ENCODE results near the gene UTP25.

UTP25 gene

GRCh38 chr1:209875515-209875914, 47.7 kb downstream of the UTP25 start:
- Histone ChIP-seq H3K4me2 (ENCODE audit: low read depth, low read length, poor library complexity, severe bottlenecking) (no peak overlapping the region), H3K4me3 (ENCODE audit: low read length, poor library complexity, severe bottlenecking) (no peak overlapping the region), H3K9ac (ENCODE audit: low read depth, low read length, poor library complexity, severe bottlenecking) (no peak overlapping the region), H3K9me2 (replicated peaks; ENCODE audit: low read depth, low read length) (no peaks in the 10 kb centered on the region), H3K27me3 (ENCODE audit: insufficient read depth, low read length, poor library complexity, severe bottlenecking) (no peaks in the 10 kb centered on the region), H3K9me3 (ENCODE audit: insufficient read depth, low read depth, low read length) (no peaks in the 10 kb centered on the region), H3K36me3 (ENCODE audit: insufficient read depth, low read length) (no peaks in the 10 kb centered on the region), H3F3A (ENCODE audit: low read depth) (no peaks in the 10 kb centered on the region), H4K20me1 (ENCODE audit: insufficient read depth, low read length, poor library complexity, severe bottlenecking) (no peaks in the 10 kb centered on the region), H2AFZ (ENCODE audit: low read length) (no peak overlapping the region), H3K4me1 (ENCODE audit: insufficient read depth, low read length, poor library complexity, severe bottlenecking) (no peaks in the 10 kb centered on the region), H3K79me2 (ENCODE audit: insufficient read depth, low read length) (no peaks in the 10 kb centered on the region)
- TF ChIP-seq EZH2phosphoT487 (IDR thresholded peaks at IDR 0.05; ENCODE audit: borderline replicate concordance) (no peak), CTCF (conservative IDR thresholded peaks at IDR 0.05; ENCODE audit: low read length) (no peak)

- no peaks in the 10 kb centered on the region for H3K79me2 ChIP-seq (ENCODE audit: insufficient read depth, low read length)
- no peaks in the 10 kb centered on the region for H3K27me3 ChIP-seq (ENCODE audit: insufficient read depth, low read length, poor library complexity, severe bottlenecking)
Measured at GRCh38 chr1:209876078-209876800, 48.5 kb downstream of the UTP25 start.

GRCh38 chr1:209877087-209877764, 49.5 kb downstream of the UTP25 start:
- H3K4me1 ChIP-seq (ENCODE audit: insufficient read depth, low read length, poor library complexity, severe bottlenecking), result no peaks in the 10 kb centered on the region
- H3K4me2 ChIP-seq (ENCODE audit: low read depth, low read length, poor library complexity, severe bottlenecking), result no peak overlapping the region
- H3K9ac ChIP-seq (ENCODE audit: low read depth, low read length, poor library complexity, severe bottlenecking), result no peak overlapping the region
- H3K36me3 ChIP-seq (ENCODE audit: insufficient read depth, low read length), result no peaks in the 10 kb centered on the region
- no peaks in the 10 kb centered on the region for H3K9me3 ChIP-seq (ENCODE audit: insufficient read depth, low read depth, low read length)
- H2AFZ ChIP-seq (ENCODE audit: low read length), result no peak overlapping the region
- no peaks in the 10 kb centered on the region for H3K79me2 ChIP-seq (ENCODE audit: insufficient read depth, low read length)
- no peaks in the 10 kb centered on the region for H4K20me1 ChIP-seq (ENCODE audit: insufficient read depth, low read length, poor library complexity, severe bottlenecking)
- H3F3A ChIP-seq (ENCODE audit: low read depth), result no peaks in the 10 kb centered on the region
- H3K9me2 ChIP-seq (replicated peaks; ENCODE audit: low read depth, low read length), result no peaks in the 10 kb centered on the region
- TF ChIP-seq CTCF (conservative IDR thresholded peaks at IDR 0.05; ENCODE audit: low read length), result no peak
- no peak for TF ChIP-seq EZH2phosphoT487 (IDR thresholded peaks at IDR 0.05; ENCODE audit: borderline replicate concordance)
- H3K27me3 ChIP-seq (ENCODE audit: insufficient read depth, low read length, poor library complexity, severe bottlenecking), result no peaks in the 10 kb centered on the region
- no peak overlapping the region for H3K4me3 ChIP-seq (ENCODE audit: low read length, poor library complexity, severe bottlenecking)

More at GRCh38 chr1:209876078-209876800, 48.5 kb downstream of the UTP25 start:
- H3K4me2 ChIP-seq (ENCODE audit: low read depth, low read length, poor library complexity, severe bottlenecking), result no peak overlapping the region
- H3K4me1 ChIP-seq (ENCODE audit: insufficient read depth, low read length, poor library complexity, severe bottlenecking), result no peaks in the 10 kb centered on the region
- no peaks in the 10 kb centered on the region for H3K9me2 ChIP-seq (replicated peaks; ENCODE audit: low read depth, low read length)
- no peak overlapping the region for H3K9ac ChIP-seq (ENCODE audit: low read depth, low read length, poor library complexity, severe bottlenecking)
- H2AFZ ChIP-seq (ENCODE audit: low read length), result no peak overlapping the region
- no peak overlapping the region for H3K4me3 ChIP-seq (ENCODE audit: low read length, poor library complexity, severe bottlenecking)
- H3K9me3 ChIP-seq (ENCODE audit: insufficient read depth, low read depth, low read length), result no peaks in the 10 kb centered on the region
- H4K20me1 ChIP-seq (ENCODE audit: insufficient read depth, low read length, poor library complexity, severe bottlenecking), result no peaks in the 10 kb centered on the region
- H3F3A ChIP-seq (ENCODE audit: low read depth), result no peaks in the 10 kb centered on the region
- H3K36me3 ChIP-seq (ENCODE audit: insufficient read depth, low read length), result no peaks in the 10 kb centered on the region
- TF ChIP-seq CTCF (conservative IDR thresholded peaks at IDR 0.05; ENCODE audit: low read length), result no peak
- TF ChIP-seq EZH2phosphoT487 (IDR thresholded peaks at IDR 0.05; ENCODE audit: borderline replicate concordance), result no peak
